HG03571 (cell line): Measurements from ENCODE around the gene LCN10.

Experiments used
- ATAC-seq: cut with Tn5 transposase; IDR thresholded peaks from one replicate; pipeline ENCODE4 v1.9.1; 2021; ENCODE audit not compliant: unreplicated experiment

The LCN10 gene

DNA sequence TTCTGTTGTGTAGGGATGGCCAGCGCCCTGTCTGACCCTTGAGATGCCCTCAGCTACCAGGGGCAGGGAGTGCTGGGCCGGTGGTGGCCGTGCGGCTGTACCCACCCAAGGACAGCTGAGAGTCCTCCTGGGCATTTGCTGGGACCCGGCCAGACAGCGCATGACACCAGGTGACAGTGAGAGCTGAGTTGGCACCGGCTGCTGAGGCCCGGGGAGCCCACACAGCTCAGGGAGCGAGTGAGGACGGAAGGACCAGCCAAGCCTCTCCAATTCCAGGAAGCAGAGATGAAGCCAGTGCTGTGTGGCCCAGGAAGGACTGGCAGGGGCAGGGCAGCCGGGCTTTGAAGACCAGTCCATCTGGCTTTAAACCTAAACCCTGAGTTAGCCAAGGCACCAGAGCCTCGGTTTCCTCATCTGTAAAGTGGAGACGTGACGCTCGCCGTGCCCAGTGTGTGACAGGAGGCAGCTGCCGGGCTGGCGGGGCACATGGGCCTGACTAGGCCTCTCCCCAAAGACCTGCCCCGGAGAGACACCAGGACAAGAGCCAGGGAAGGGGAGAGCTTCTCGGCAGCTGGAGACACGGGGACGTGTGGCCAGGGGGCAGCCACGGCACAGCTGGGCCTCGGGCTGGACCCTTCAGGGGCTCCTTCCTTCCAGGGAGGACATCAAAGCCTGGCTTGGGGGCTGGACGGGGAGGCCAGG lies 52.5 kb downstream of the LCN10 start:
- no peak for ATAC-seq

DNA sequence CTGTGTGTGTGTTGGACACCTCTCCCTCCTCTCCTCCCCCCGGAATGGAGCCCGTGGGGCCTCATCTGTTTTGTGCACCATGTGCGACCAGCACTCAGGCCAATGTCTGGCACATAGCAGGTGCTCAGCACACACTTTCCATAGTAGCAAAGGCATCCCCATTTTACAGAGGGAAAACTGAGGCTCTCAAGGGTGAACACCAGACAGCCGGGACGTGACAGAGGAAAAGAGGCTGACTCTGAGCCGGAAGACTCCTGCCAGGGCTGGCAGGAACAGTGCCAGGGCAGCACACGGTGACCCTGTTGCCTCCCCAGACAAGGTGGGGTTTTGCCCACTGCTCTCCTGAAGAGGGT lies 53.7 kb downstream of the LCN10 start:
- ATAC-seq = no peak

DNA sequence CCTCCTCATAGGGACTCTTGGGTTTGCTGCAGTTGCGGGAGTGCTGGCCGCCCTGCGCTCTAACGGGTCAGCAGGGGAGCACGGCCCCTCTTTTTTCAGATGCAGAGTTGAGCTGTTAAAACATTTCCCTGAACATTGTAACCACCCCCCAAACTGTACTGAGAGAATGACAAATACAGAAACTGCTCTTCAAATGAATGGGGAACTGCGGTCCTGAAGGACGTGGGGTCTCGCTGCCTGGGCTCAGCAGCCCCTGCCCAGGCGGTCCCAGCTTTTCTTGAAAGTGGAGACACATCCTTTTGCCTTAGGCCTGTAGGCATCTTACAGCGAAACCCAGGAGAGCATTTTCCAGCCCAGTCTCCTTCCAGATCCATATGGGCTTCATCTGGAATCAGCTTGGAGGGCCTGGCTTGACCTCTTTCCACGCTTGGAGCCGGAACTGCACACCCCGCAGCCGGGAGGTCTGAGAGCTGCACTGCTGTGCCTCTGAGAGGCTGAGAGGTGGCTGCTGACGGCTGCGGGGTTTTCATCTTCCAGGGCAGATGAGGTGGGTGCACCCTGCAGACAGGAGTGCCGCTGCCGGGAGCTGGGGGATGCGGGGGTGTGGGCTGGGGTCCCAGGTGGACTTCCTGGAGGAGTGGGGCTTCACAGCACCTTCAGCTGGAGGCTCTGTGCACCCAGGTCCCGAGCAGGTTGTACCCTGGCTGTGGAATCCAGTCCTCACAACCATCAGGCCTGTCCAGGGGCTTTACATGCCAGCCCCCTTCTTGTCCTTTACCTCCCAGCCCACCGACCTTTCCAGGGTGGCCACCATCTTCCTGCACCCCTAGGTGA lies 54.2 kb downstream of the LCN10 start:
- no peak for ATAC-seq
